ENCODE results near the gene AKT1. TPM values are rescaled to one million over a fixed set of nuclear protein-coding genes. Genes with fewer than 3 reads are reported as not detected.

AKT1 gene
- total RNA-seq, 1 experiment from 2014 or later: 83.3 TPM

- no peaks in the 10 kb centered on the region for H3K27me3 Mint-ChIP-seq (ENCODE audit: insufficient read depth, unreplicated experiment)
- no peak for TF ChIP-seq CTCF (IDR thresholded peaks at IDR 0.05; ENCODE audit: unreplicated experiment)
- CTCF ChIA-PET: interaction anchor here (0.5 to 5.9 kb wide), 16 partner anchors 9 to 691 kb away, joined by 3 to 85 read pairs (median 4); partner anchors contain the start of gene SIVA1
Measured at GRCh38 chr14:104722938-104723650, 72.5 kb downstream of the AKT1 start.

GRCh38 chr14:104721505-104722431, 73.8 kb downstream of the AKT1 start:
- POLR2A ChIA-PET: interaction anchor here (0.7 to 6.2 kb wide), 4 partner anchors 15 to 125 kb away, joined by 4 to 35 read pairs (median 7); partner anchors contain the start of gene SIVA1
- no peak for TF ChIP-seq CTCF (IDR thresholded peaks at IDR 0.05; ENCODE audit: unreplicated experiment)
- CTCF ChIA-PET: interaction anchor here (0.7 to 5.9 kb wide), 9 partner anchors 10 to 680 kb away, joined by 3 to 85 read pairs (median 7); partner anchors contain the start of gene SIVA1
- Mint-ChIP-seq H3K36me3 (ENCODE audit: insufficient read depth, unreplicated experiment) (peaks cover 10% of the 10 kb centered on the region), H3K9me3 (ENCODE audit: unreplicated experiment) (no peaks in the 10 kb centered on the region), H3K27ac (ENCODE audit: low read depth, unreplicated experiment) (no peak overlapping the region), H3K27me3 (ENCODE audit: insufficient read depth, unreplicated experiment) (no peaks in the 10 kb centered on the region), H3K4me1 (ENCODE audit: insufficient read depth, unreplicated experiment) (no peaks in the 10 kb centered on the region), H3K4me3 (ENCODE audit: unreplicated experiment) (no peak overlapping the region)
- intact Hi-C loops (cut with micrococcal nuclease): no loop called here
- BruUV-seq (replicated peaks): no TSS peak
- DNase-seq (ENCODE audit: unreplicated experiment): no peak

More at GRCh38 chr14:104722938-104723650, 72.5 kb downstream of the AKT1 start:
- no peak for DNase-seq (ENCODE audit: unreplicated experiment)
- intact Hi-C loops (cut with micrococcal nuclease): loop anchor here (1.0 kb wide), 1 partner anchor 26 kb away; no protein-coding TSS in a partner anchor
- Mint-ChIP-seq H3K4me3 (ENCODE audit: unreplicated experiment) (no peak overlapping the region), H3K4me1 (ENCODE audit: insufficient read depth, unreplicated experiment) (no peaks in the 10 kb centered on the region), H3K9me3 (ENCODE audit: unreplicated experiment) (no peaks in the 10 kb centered on the region), H3K27ac (ENCODE audit: low read depth, unreplicated experiment) (no peak overlapping the region), H3K36me3 (ENCODE audit: insufficient read depth, unreplicated experiment) (peaks cover 14% of the 10 kb centered on the region)
- no TSS peak for BruUV-seq (replicated peaks)
- POLR2A ChIA-PET: interaction anchor here (0.6 to 6.2 kb wide), 6 partner anchors 13 to 1760 kb away, joined by 3 to 35 read pairs (median 4); partner anchors contain the start of gene SIVA1

Other genes starting within 250 kb of the AKT1 start
- not detected in 2 replicates for gene C14orf180, start 216.0 kb downstream of the AKT1 start, total RNA-seq (2022)
- gene TMEM179, start 191.0 kb downstream of the AKT1 start, total RNA-seq (2022): not detected in 2 replicates
- gene INF2, start 106.1 kb downstream of the AKT1 start, total RNA-seq (2022): 91.6 and 102 TPM in 2 replicates
- 2.9 and 5.2 TPM in 2 replicates for gene ADSS1, start 71.5 kb downstream of the AKT1 start, total RNA-seq (2022)
- 63.3 and 72.7 TPM in 2 replicates for gene SIVA1, start 42.6 kb downstream of the AKT1 start, total RNA-seq (2022)
- 1.0 and 1.2 TPM in 2 replicates for gene ZBTB42, start 5.4 kb upstream of the AKT1 start, total RNA-seq (2022)
- 61.8 and 77.4 TPM in 2 replicates for gene CEP170B, start 69.5 kb upstream of the AKT1 start, total RNA-seq (2022)
- not detected in 2 replicates for gene PLD4, start 129.1 kb upstream of the AKT1 start, total RNA-seq (2022)
- gene AHNAK2, start 182.6 kb upstream of the AKT1 start, total RNA-seq (2022): 218 and 286 TPM in 2 replicates
- gene CLBA1, start 190.0 kb upstream of the AKT1 start, total RNA-seq (2022): 20.3 and 24.3 TPM in 2 replicates
- 29.3 and 33.0 TPM in 2 replicates for gene CDCA4, start 225.3 kb upstream of the AKT1 start, total RNA-seq (2022)

Measured in MCF 10A (cell line).